Ammon's horn (tissue), 1 donor: Measurements from ENCODE around the gene VASH2.

Experiments used
- DNase-seq: peaks from one replicate; pipeline ENCODE4 v3.0.0-alpha.2; 2016; ENCODE audit warnings: low spot score

Gene VASH2

DNA sequence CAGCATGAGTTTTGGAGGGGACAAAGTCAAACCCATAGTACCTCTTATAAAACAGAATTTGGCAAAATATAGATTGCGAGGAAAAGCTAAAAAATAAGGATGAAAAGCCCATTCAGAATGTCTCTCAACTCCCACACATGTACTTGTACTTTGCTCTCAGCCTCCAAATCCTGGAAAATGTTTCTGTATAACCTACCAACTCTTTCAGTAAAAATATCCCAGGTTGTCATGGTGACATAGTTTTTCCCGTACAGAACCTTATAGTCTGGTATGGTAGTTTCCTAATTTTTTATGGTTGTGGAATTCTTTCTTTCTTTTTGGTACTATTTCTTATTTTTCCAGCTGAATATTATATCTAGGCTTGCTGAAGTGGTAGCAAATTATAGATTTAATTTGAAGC lies 85.2 kb downstream of the VASH2 start:
- peak; percentile 56 for DNase-seq
